EL (cell line): ENCODE measurements around the gene ADCY5.
A peak's percentile ranks its signal among the peaks of the same experiment; 100 is the strongest.

ENCODE experiments used
- DNase-seq: peaks from one replicate; pipeline ENCODE4 v3.0.0-alpha.2; 2016

The ADCY5 gene

GRCh38 chr3:123338620-123339061 is 110.2 kb downstream of the ADCY5 start:
- DNase-seq = no peak

- DNase-seq = no peak
Observed at GRCh38 chr3:123337948-123338619, 110.8 kb downstream of the ADCY5 start.

- no peak for DNase-seq
Observed at GRCh38 chr3:123337226-123337625, 111.7 kb downstream of the ADCY5 start.

GRCh38 chr3:123336441-123336851 is 112.4 kb downstream of the ADCY5 start:
- DNase-seq = no peak

- no peak for DNase-seq
Observed at GRCh38 chr3:123336001-123336400, 112.9 kb downstream of the ADCY5 start.

- DNase-seq = no peak
Observed at GRCh38 chr3:123335007-123335670, 113.8 kb downstream of the ADCY5 start.

GRCh38 chr3:123334056-123334455 is 114.8 kb downstream of the ADCY5 start:
- DNase-seq = no peak

GRCh38 chr3:123333401-123333800 is 115.5 kb downstream of the ADCY5 start:
- no peak for DNase-seq

GRCh38 chr3:123332124-123332641 is 116.7 kb downstream of the ADCY5 start:
- no peak for DNase-seq

GRCh38 chr3:123331651-123332050 is 117.2 kb downstream of the ADCY5 start:
- DNase-seq = no peak

- no peak for DNase-seq
Observed at GRCh38 chr3:123331006-123331405, 117.9 kb downstream of the ADCY5 start.

- DNase-seq = no peak
Observed at GRCh38 chr3:123330441-123330991, 118.4 kb downstream of the ADCY5 start.

- DNase-seq = no peak
Observed at GRCh38 chr3:123329636-123330340, 119.1 kb downstream of the ADCY5 start.

GRCh38 chr3:123328851-123329635 is 119.8 kb downstream of the ADCY5 start:
- DNase-seq = peak; percentile 54

- DNase-seq = no peak
Observed at GRCh38 chr3:123327956-123328850, 120.7 kb downstream of the ADCY5 start.

GRCh38 chr3:123327480-123327879 is 121.4 kb downstream of the ADCY5 start:
- no peak for DNase-seq

GRCh38 chr3:123326531-123326930 is 122.4 kb downstream of the ADCY5 start:
- no peak for DNase-seq

GRCh38 chr3:123325766-123326256 is 123.1 kb downstream of the ADCY5 start:
- no peak for DNase-seq

GRCh38 chr3:123324880-123325765 is 123.8 kb downstream of the ADCY5 start:
- no peak for DNase-seq

- no peak for DNase-seq
Observed at GRCh38 chr3:123323781-123324180, 125.1 kb downstream of the ADCY5 start.
